ENCODE data around the gene DNASE2B.

DNA sequence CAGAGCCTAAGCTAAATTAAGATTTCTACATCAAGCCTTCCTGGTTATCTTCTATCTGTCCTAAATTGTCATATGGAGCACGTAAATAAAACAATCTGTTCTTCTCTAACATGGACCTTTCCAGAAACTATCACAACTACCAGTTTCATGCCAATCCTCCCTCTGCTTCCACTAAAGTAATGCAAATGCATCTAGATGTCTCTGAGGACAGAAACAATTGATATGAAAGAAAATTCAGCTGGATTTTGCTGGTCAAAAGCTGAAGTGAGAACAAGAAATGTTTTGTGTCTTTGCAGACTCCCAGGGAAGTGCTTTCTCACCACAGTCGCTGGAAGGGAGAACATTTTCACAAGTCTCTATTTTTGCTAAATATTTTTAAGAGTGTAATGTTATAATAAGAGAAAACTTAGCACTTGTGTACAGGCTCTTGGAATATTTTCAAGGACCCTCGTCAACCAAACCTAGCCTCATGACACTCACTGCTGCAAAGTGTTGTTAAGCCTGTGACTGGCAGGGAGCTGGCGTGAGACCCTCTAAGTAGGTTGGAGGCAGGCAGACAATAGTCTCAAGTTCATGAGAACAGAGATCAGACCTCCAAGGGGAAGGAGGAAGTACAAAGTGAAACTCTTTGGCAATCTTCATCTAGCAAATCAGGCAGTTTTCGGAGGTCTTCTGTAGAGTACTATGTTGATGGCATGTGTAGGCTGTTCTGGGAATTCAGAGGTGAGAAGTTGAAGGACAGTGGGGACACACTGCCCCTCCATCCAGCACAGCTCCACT lies 38.8 kb downstream of the DNASE2B start:
- TF ChIP-seq, protein P1, sequence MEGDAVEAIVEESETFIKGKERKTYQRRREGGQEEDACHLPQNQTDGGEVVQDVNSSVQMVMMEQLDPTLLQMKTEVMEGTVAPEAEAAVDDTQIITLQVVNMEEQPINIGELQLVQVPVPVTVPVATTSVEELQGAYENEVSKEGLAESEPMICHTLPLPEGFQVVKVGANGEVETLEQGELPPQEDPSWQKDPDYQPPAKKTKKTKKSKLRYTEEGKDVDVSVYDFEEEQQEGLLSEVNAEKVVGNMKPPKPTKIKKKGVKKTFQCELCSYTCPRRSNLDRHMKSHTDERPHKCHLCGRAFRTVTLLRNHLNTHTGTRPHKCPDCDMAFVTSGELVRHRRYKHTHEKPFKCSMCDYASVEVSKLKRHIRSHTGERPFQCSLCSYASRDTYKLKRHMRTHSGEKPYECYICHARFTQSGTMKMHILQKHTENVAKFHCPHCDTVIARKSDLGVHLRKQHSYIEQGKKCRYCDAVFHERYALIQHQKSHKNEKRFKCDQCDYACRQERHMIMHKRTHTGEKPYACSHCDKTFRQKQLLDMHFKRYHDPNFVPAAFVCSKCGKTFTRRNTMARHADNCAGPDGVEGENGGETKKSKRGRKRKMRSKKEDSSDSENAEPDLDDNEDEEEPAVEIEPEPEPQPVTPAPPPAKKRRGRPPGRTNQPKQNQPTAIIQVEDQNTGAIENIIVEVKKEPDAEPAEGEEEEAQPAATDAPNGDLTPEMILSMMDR (IDR thresholded peaks at IDR 0.05 in 8 of 11, conservative IDR thresholded peaks at IDR 0.05 in 3 of 11), result no peak
- TF ChIP-seq POLR2AphosphoS5 (IDR thresholded peaks at IDR 0.05) (no peak), POLR2A (IDR thresholded peaks at IDR 0.05) (no peak)
